ENCODE measurements around the gene ARHGEF38.

The ARHGEF38 gene

DNA sequence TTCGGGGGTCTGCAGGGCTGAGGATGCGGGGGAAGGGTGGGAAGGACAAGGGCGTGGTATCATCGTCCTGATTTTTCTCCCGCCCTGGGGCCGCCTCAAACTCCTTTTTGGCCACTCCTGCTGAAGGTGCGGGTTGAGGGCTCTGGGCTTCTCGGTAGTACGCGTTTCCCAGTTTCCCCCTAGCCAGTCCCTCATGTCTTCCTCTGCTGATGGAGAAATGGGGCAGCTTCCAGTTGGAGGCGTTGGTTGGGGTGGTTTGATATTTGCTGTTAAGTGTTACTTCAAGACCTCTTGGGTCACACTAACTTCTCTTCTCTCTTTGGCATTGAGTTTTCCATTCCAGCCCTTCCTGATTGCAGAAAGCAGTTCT lies 156.6 kb downstream of the ARHGEF38 start:
- Histone ChIP-seq H3K4me2 (ENCODE audit: low read depth, low read length, poor library complexity, severe bottlenecking) (peak overlapping the region; percentile 94), H3K9ac (ENCODE audit: low read depth, low read length, poor library complexity, severe bottlenecking) (peak overlapping the region; percentile 85), H3K4me3 (ENCODE audit: low read length, poor library complexity, severe bottlenecking) (peak overlapping the region; percentile 97), H3F3A (ENCODE audit: low read depth) (no peaks in the 10 kb centered on the region), H3K36me3 (ENCODE audit: insufficient read depth, low read length) (no peaks in the 10 kb centered on the region), H3K27me3 (ENCODE audit: insufficient read depth, low read length, poor library complexity, severe bottlenecking) (no peaks in the 10 kb centered on the region), H3K79me2 (ENCODE audit: insufficient read depth, low read length) (peaks cover 74% of the 10 kb centered on the region), H4K20me1 (ENCODE audit: insufficient read depth, low read length, poor library complexity, severe bottlenecking) (peaks cover 11% of the 10 kb centered on the region), H3K4me1 (ENCODE audit: insufficient read depth, low read length, poor library complexity, severe bottlenecking) (peaks cover 51% of the 10 kb centered on the region), H3K9me2 (replicated peaks; ENCODE audit: low read depth, low read length) (no peaks in the 10 kb centered on the region), H2AFZ (ENCODE audit: low read length) (peak overlapping the region; percentile 99), H3K9me3 (ENCODE audit: insufficient read depth, low read depth, low read length) (no peaks in the 10 kb centered on the region)
- TF ChIP-seq EZH2phosphoT487 (IDR thresholded peaks at IDR 0.05; ENCODE audit: borderline replicate concordance): no peak
- TF ChIP-seq, protein P1, sequence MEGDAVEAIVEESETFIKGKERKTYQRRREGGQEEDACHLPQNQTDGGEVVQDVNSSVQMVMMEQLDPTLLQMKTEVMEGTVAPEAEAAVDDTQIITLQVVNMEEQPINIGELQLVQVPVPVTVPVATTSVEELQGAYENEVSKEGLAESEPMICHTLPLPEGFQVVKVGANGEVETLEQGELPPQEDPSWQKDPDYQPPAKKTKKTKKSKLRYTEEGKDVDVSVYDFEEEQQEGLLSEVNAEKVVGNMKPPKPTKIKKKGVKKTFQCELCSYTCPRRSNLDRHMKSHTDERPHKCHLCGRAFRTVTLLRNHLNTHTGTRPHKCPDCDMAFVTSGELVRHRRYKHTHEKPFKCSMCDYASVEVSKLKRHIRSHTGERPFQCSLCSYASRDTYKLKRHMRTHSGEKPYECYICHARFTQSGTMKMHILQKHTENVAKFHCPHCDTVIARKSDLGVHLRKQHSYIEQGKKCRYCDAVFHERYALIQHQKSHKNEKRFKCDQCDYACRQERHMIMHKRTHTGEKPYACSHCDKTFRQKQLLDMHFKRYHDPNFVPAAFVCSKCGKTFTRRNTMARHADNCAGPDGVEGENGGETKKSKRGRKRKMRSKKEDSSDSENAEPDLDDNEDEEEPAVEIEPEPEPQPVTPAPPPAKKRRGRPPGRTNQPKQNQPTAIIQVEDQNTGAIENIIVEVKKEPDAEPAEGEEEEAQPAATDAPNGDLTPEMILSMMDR (conservative IDR thresholded peaks at IDR 0.05; ENCODE audit: low read length): no peak

DNA sequence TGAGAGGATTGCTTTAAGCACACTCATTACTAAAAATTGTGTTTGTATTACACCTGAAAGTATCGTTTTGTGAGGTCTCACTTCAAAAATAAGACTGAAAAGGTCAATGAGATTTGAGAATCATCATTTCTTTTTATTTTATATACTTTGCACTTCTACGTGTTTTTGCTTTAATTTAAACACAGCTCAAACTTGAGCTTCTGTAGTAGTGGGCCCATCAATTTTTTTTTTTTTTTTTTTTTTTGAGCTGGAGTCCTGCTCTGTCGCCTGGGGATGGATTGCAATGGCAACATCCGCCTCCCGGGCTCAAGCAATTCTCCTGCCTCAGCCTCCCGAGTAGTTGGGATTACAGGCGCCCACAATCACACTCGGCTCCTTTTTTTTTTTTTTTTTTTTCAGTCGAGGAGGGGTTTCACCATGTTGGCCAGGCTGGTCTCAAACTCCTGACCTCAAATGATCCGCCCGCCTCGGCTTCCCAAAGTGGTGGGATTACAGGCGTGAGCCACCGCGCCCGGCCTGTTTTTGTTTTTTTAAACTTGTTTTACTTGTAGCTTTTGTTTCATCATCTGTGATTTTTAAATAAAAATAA lies 157.7 kb downstream of the ARHGEF38 start:
- peak overlapping the region; percentile 97 for H3K4me3 ChIP-seq (ENCODE audit: low read length, poor library complexity, severe bottlenecking)
- H3K4me2 ChIP-seq (ENCODE audit: low read depth, low read length, poor library complexity, severe bottlenecking): peak overlapping the region; percentile 94
- H4K20me1 ChIP-seq (ENCODE audit: insufficient read depth, low read length, poor library complexity, severe bottlenecking): peaks cover 11% of the 10 kb centered on the region
- no peaks in the 10 kb centered on the region for H3K9me3 ChIP-seq (ENCODE audit: insufficient read depth, low read depth, low read length)
- TF ChIP-seq EZH2phosphoT487 (IDR thresholded peaks at IDR 0.05; ENCODE audit: borderline replicate concordance): no peak
- TF ChIP-seq, protein P1 (conservative IDR thresholded peaks at IDR 0.05; ENCODE audit: low read length): no peak
- H3F3A ChIP-seq (ENCODE audit: low read depth): no peaks in the 10 kb centered on the region
- peaks cover 51% of the 10 kb centered on the region for H3K4me1 ChIP-seq (ENCODE audit: insufficient read depth, low read length, poor library complexity, severe bottlenecking)
- peaks cover 64% of the 10 kb centered on the region for H3K79me2 ChIP-seq (ENCODE audit: insufficient read depth, low read length)
- H2AFZ ChIP-seq (ENCODE audit: low read length): no peak overlapping the region
- no peaks in the 10 kb centered on the region for H3K27me3 ChIP-seq (ENCODE audit: insufficient read depth, low read length, poor library complexity, severe bottlenecking)
- no peaks in the 10 kb centered on the region for H3K36me3 ChIP-seq (ENCODE audit: insufficient read depth, low read length)
- peak overlapping the region; percentile 85 for H3K9ac ChIP-seq (ENCODE audit: low read depth, low read length, poor library complexity, severe bottlenecking)
- H3K9me2 ChIP-seq (replicated peaks; ENCODE audit: low read depth, low read length): no peaks in the 10 kb centered on the region

DNA sequence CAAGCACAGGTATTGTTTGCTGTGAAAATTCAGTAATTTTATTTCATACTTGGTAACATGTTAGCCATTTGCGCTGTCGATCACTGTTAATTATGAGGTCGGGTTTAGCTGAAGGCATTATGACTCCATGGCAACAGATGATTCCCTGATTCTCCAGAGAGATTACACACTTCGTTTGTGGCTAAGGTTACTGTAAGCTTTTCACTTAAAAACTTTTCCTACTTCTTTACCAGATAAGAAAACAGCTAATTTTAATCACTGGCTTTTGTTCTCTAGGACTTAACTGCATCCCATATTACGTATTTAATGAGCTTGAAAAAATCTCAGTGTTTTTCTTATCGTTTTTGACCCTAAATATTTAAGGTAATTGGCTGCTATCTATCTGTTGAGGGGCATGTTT lies 158.3 kb downstream of the ARHGEF38 start:
- no peak for TF ChIP-seq EZH2phosphoT487 (IDR thresholded peaks at IDR 0.05; ENCODE audit: borderline replicate concordance)
- TF ChIP-seq, protein P1 (conservative IDR thresholded peaks at IDR 0.05; ENCODE audit: low read length): no peak
- Histone ChIP-seq H3K4me1 (ENCODE audit: insufficient read depth, low read length, poor library complexity, severe bottlenecking) (peaks cover 53% of the 10 kb centered on the region), H3K36me3 (ENCODE audit: insufficient read depth, low read length) (no peaks in the 10 kb centered on the region), H3F3A (ENCODE audit: low read depth) (no peaks in the 10 kb centered on the region), H2AFZ (ENCODE audit: low read length) (no peak overlapping the region), H3K4me2 (ENCODE audit: low read depth, low read length, poor library complexity, severe bottlenecking) (peak overlapping the region; percentile 94), H3K79me2 (ENCODE audit: insufficient read depth, low read length) (peaks cover 59% of the 10 kb centered on the region), H3K9me2 (replicated peaks; ENCODE audit: low read depth, low read length) (no peaks in the 10 kb centered on the region), H3K9me3 (ENCODE audit: insufficient read depth, low read depth, low read length) (no peaks in the 10 kb centered on the region), H3K4me3 (ENCODE audit: low read length, poor library complexity, severe bottlenecking) (peak overlapping the region; percentile 97), H3K27me3 (ENCODE audit: insufficient read depth, low read length, poor library complexity, severe bottlenecking) (no peaks in the 10 kb centered on the region), H4K20me1 (ENCODE audit: insufficient read depth, low read length, poor library complexity, severe bottlenecking) (peaks cover 11% of the 10 kb centered on the region), H3K9ac (ENCODE audit: low read depth, low read length, poor library complexity, severe bottlenecking) (peak overlapping the region; percentile 8)

Measured in Loucy (cell line).